Glutamatergic neuron (in vitro differentiated cells): ENCODE results near the gene PRKAG2. TPM values are rescaled to one million over a fixed set of nuclear protein-coding genes. Genes with fewer than 3 reads are reported as not detected.
A peak's percentile ranks its signal among the peaks of the same experiment; 100 is the strongest.
"Not testable (repeated sequence)": the region's sequence is repeated elsewhere in the genome, so short reads cannot be mapped to it uniquely, and the experiment has no call there.

Experiments used
- DNase-seq: peaks from one replicate; pipeline ENCODE4 v3.0.0; 2022
- H3K27ac Mint-ChIP-seq: one replicate; pipeline ENCODE4 v1.8.0; 2020; ENCODE audit warnings: mild to moderate bottlenecking, mixed read lengths, inconsistent platforms; ENCODE audit not compliant: unreplicated experiment
- H3K27me3 Mint-ChIP-seq: one replicate; pipeline ENCODE4 v1.8.0; 2020; ENCODE audit warnings: mild to moderate bottlenecking, moderate library complexity, mixed read lengths, inconsistent platforms; ENCODE audit not compliant: unreplicated experiment
- H3K36me3 Mint-ChIP-seq: one replicate; pipeline ENCODE4 v1.8.0; 2020; ENCODE audit warnings: mild to moderate bottlenecking, mixed read lengths, inconsistent platforms; ENCODE audit not compliant: unreplicated experiment
- H3K4me1 Mint-ChIP-seq: one replicate; pipeline ENCODE4 v1.8.0; 2020; ENCODE audit warnings: mild to moderate bottlenecking, low read depth, mixed read lengths, inconsistent platforms; ENCODE audit not compliant: unreplicated experiment
- H3K4me3 Mint-ChIP-seq: one replicate; pipeline ENCODE4 v1.8.0; 2020; ENCODE audit warnings: mild to moderate bottlenecking, mixed read lengths, inconsistent platforms; ENCODE audit not compliant: unreplicated experiment
- H3K9me3 Mint-ChIP-seq: one replicate; pipeline ENCODE4 v1.8.0; 2020; ENCODE audit warnings: mild to moderate bottlenecking, moderate library complexity, mixed read lengths, inconsistent platforms; ENCODE audit not compliant: unreplicated experiment
- CTCF ChIP-seq: fragments of 200-600 bp; sonication (generic); IDR thresholded peaks from one replicate; pipeline ENCODE4 v1.5.0; 2021; ENCODE audit not compliant: partially characterized antibody, unreplicated experiment
- total RNA-seq: library from RNA; stranded (reverse); fragmentation: NEBNext Ultra II Directional; extraction: Animal tissue kit (Norgen Biotek cat#: 25700); gene quantifications from one replicate; pipeline ENCODE4 v1.2.1, GENCODE V29; 2021; ENCODE audit not compliant: unreplicated experiment

The PRKAG2 gene
- total RNA-seq, 1 donor from 2014 or later, result 24.7 TPM

GRCh38 chr7:151581741-151582140 lies 295.2 kb downstream of the PRKAG2 start:
- no peak for DNase-seq
- H3K4me1 Mint-ChIP-seq, result no peaks in the 10 kb centered on the region
- H3K4me3 Mint-ChIP-seq, result no peak overlapping the region
- H3K36me3 Mint-ChIP-seq, result peaks cover 6% of the 10 kb centered on the region
- peaks cover 2% of the 10 kb centered on the region for H3K9me3 Mint-ChIP-seq
- no peaks in the 10 kb centered on the region for H3K27me3 Mint-ChIP-seq
- TF ChIP-seq CTCF, result no peak
- no peak overlapping the region for H3K27ac Mint-ChIP-seq

- Mint-ChIP-seq H3K27ac (no peak overlapping the region), H3K27me3 (no peaks in the 10 kb centered on the region), H3K4me1 (peaks cover 6% of the 10 kb centered on the region), H3K9me3 (peaks cover 6% of the 10 kb centered on the region), H3K36me3 (peaks cover 6% of the 10 kb centered on the region), H3K4me3 (no peak overlapping the region)
- no peak for DNase-seq
- no peak for TF ChIP-seq CTCF
Observed at GRCh38 chr7:151579644-151580043, 297.3 kb downstream of the PRKAG2 start.

GRCh38 chr7:151575410-151575809 lies 301.5 kb downstream of the PRKAG2 start:
- peaks cover 4% of the 10 kb centered on the region for H3K9me3 Mint-ChIP-seq
- H3K36me3 Mint-ChIP-seq, result peaks cover 6% of the 10 kb centered on the region
- no peak overlapping the region for H3K4me3 Mint-ChIP-seq
- no peak for DNase-seq
- H3K4me1 Mint-ChIP-seq, result peaks cover 6% of the 10 kb centered on the region
- no peak for TF ChIP-seq CTCF
- H3K27ac Mint-ChIP-seq, result peak overlapping the region; percentile 15
- H3K27me3 Mint-ChIP-seq, result no peaks in the 10 kb centered on the region

- H3K27ac Mint-ChIP-seq, H3K36me3 Mint-ChIP-seq, DNase-seq, H3K27me3 Mint-ChIP-seq, H3K9me3 Mint-ChIP-seq, H3K4me3 Mint-ChIP-seq: not testable (repeated sequence)
- H3K4me1 Mint-ChIP-seq, result peaks cover 11% of the 10 kb centered on the region
Observed at GRCh38 chr7:151573046-151573445, 303.9 kb downstream of the PRKAG2 start.

- H3K36me3 Mint-ChIP-seq, result no peaks in the 10 kb centered on the region
- no peaks in the 10 kb centered on the region for H3K27me3 Mint-ChIP-seq
- H3K4me3 Mint-ChIP-seq, result no peak overlapping the region
- no peak overlapping the region for H3K27ac Mint-ChIP-seq
- peaks cover 11% of the 10 kb centered on the region for H3K4me1 Mint-ChIP-seq
- no peak for DNase-seq
- TF ChIP-seq CTCF, result no peak
- H3K9me3 Mint-ChIP-seq, result peaks cover 4% of the 10 kb centered on the region
Observed at GRCh38 chr7:151572136-151572535, 304.8 kb downstream of the PRKAG2 start.

GRCh38 chr7:151571471-151571870 lies 305.4 kb downstream of the PRKAG2 start:
- no peak for DNase-seq
- Mint-ChIP-seq H3K36me3 (no peaks in the 10 kb centered on the region), H3K9me3 (peaks cover 4% of the 10 kb centered on the region), H3K4me3 (no peak overlapping the region), H3K27ac (no peak overlapping the region), H3K27me3 (no peaks in the 10 kb centered on the region), H3K4me1 (peaks cover 11% of the 10 kb centered on the region)
- TF ChIP-seq CTCF, result no peak
